GM18520 (cell line): ENCODE measurements around the gene FAHD2A.
"Not testable (repeated sequence)": the region's sequence is repeated elsewhere in the genome, so short reads cannot be mapped to it uniquely, and the experiment has no call there.

ENCODE experiments used
- ATAC-seq: cut with Tn5 transposase; IDR thresholded peaks from one replicate; pipeline ENCODE4 v1.9.1; 2021; ENCODE audit not compliant: unreplicated experiment

The FAHD2A gene

GRCh38 chr2:95375532-95376150 is 26.9 kb upstream of the FAHD2A start:
- no peak for ATAC-seq

- no peak for ATAC-seq
Observed at GRCh38 chr2:95376311-95377215, 25.9 kb upstream of the FAHD2A start.

- no peak for ATAC-seq
Observed at GRCh38 chr2:95377216-95378123, 25.0 kb upstream of the FAHD2A start.

GRCh38 chr2:95378281-95378680 is 24.2 kb upstream of the FAHD2A start:
- ATAC-seq = not testable (repeated sequence)

- no peak for ATAC-seq
Observed at GRCh38 chr2:95379371-95379831, 23.1 kb upstream of the FAHD2A start.

- no peak for ATAC-seq
Observed at GRCh38 chr2:95380280-95380679, 22.2 kb upstream of the FAHD2A start.

- no peak for ATAC-seq
Observed at GRCh38 chr2:95380731-95381130, 21.8 kb upstream of the FAHD2A start.

- no peak for ATAC-seq
Observed at GRCh38 chr2:95381212-95382191, 21.0 kb upstream of the FAHD2A start.

- no peak for ATAC-seq
Observed at GRCh38 chr2:95382192-95382591, 20.3 kb upstream of the FAHD2A start.

- ATAC-seq = no peak
Observed at GRCh38 chr2:95382686-95383634, 19.5 kb upstream of the FAHD2A start.

- no peak for ATAC-seq
Observed at GRCh38 chr2:95383635-95384027, 18.9 kb upstream of the FAHD2A start.

GRCh38 chr2:95384854-95385569 is 17.5 kb upstream of the FAHD2A start:
- ATAC-seq = no peak

- no peak for ATAC-seq
Observed at GRCh38 chr2:95385570-95385984, 16.9 kb upstream of the FAHD2A start.

- no peak for ATAC-seq
Observed at GRCh38 chr2:95386031-95386430, 16.5 kb upstream of the FAHD2A start.

- ATAC-seq = no peak
Observed at GRCh38 chr2:95387358-95387757, 15.2 kb upstream of the FAHD2A start.

- no peak for ATAC-seq
Observed at GRCh38 chr2:95388091-95388692, 14.3 kb upstream of the FAHD2A start.

GRCh38 chr2:95388856-95389244 is 13.7 kb upstream of the FAHD2A start:
- ATAC-seq = no peak
